H1 (cell line): Measurements from ENCODE around the gene KCTD20. TPM values are rescaled to one million over a fixed set of nuclear protein-coding genes. Genes with fewer than 3 reads are reported as not detected.

Experiments used
- CTCF ChIA-PET: fragments of 300-600 bp; sonication (Branson Sonifier 250); formaldehyde crosslinking; loops from one replicate; lab custom pipeline; 2021; ENCODE audit not compliant: partially characterized antibody; lab: Charles Lee
- POLR2A ChIA-PET: fragments of 300-600 bp; sonication (Branson Sonifier 250); formaldehyde crosslinking; loops from one replicate; lab custom pipeline; 2021; ENCODE audit warnings: inconsistent platforms; ENCODE audit not compliant: partially characterized antibody; lab: Charles Lee
- DNase-seq, 2 experiments: peaks; one replicate each; pipeline versions ENCODE4 v3.0.0 to v3.0.0-alpha.2; 2010 to 2022; ENCODE audit warnings: low spot score in 2 of 2, low read depth in 1 of 2, mixed read lengths in 1 of 2
- FAIRE-seq: peaks from 2 replicates; lab custom pipeline; 2011; peaks lifted over from hg19 to GRCh38; lab: Jason Lieb, UNC
- H2AFZ ChIP-seq: 2 replicates; pipeline ENCODE4 v1.8.1; 2012; ENCODE audit warnings: low read length, inconsistent platforms
- H2AK5ac ChIP-seq: 2 replicates; pipeline ENCODE4 v1.6.1; 2013; ENCODE audit warnings: low read depth, low read length
- H2BK120ac ChIP-seq: replicated peaks from 2 replicates; pipeline ENCODE3; 2013; ENCODE audit warnings: low read depth, low read length, inconsistent platforms
- H2BK12ac ChIP-seq: 2 replicates; pipeline ENCODE4 v1.6.1; 2013; ENCODE audit warnings: low read depth, low read length
- H2BK15ac ChIP-seq: 2 replicates; pipeline ENCODE4 v1.6.1; 2013; ENCODE audit warnings: low read length
- H2BK20ac ChIP-seq: 2 replicates; pipeline ENCODE4 v1.6.1; 2013; ENCODE audit warnings: low read length
- H2BK5ac ChIP-seq: 2 replicates; pipeline ENCODE4 v1.6.1; 2013; ENCODE audit warnings: low read depth, low read length
- H3K14ac ChIP-seq: 2 replicates; pipeline ENCODE4 v1.6.1; 2013; ENCODE audit warnings: inconsistent platforms; ENCODE audit not compliant: insufficient read length
- H3K18ac ChIP-seq: 2 replicates; pipeline ENCODE4 v1.6.1; 2013; ENCODE audit warnings: low read length; ENCODE audit errors: extremely low read depth
- H3K23ac ChIP-seq: 2 replicates; pipeline ENCODE4 v1.6.1; 2013; ENCODE audit warnings: inconsistent platforms; ENCODE audit not compliant: insufficient read length
- H3K23me2 ChIP-seq: 2 replicates; pipeline ENCODE4 v1.6.1; 2013; ENCODE audit warnings: low read depth, low read length
- H3K27ac ChIP-seq: 2 replicates; pipeline ENCODE4 v1.6.1; 2011; ENCODE audit warnings: low read depth, low read length, inconsistent platforms
- H3K27me3 ChIP-seq, 4 experiments: replicated peaks in 1 of 4; 1 replicate in 1 of 4; 2 replicates in 3 of 4; pipeline versions ENCODE4 v1.6.1 to v1.8.1; 2011 to 2013; ENCODE audit warnings: low read length in 3 of 4, mild to moderate bottlenecking in 3 of 4, inconsistent platforms in 2 of 4, mixed read lengths in 2 of 4, moderate library complexity in 1 of 4; ENCODE audit not compliant: control insufficient read depth in 3 of 4, insufficient read depth in 3 of 4; ENCODE audit errors: extremely low read depth in 1 of 4
- H3K36me3 ChIP-seq, 4 experiments: 2 replicates each; pipeline versions ENCODE4 v1.6.1 to v1.8.1; 2011 to 2013; ENCODE audit warnings: mild to moderate bottlenecking in 4 of 4, low read length in 3 of 4, moderate library complexity in 2 of 4, control low read depth in 1 of 4, inconsistent platforms in 1 of 4; ENCODE audit not compliant: insufficient read depth in 4 of 4, control insufficient read depth in 2 of 4
- H3K4ac ChIP-seq: replicated peaks from 2 replicates; pipeline ENCODE3; 2013; ENCODE audit warnings: low read length, low read depth, mixed read lengths, inconsistent platforms; ENCODE audit not compliant: insufficient read length
- H3K4me1 ChIP-seq, 4 experiments: replicated peaks in 1 of 4; 1 replicate in 1 of 4; 2 replicates in 3 of 4; pipeline versions ENCODE4 v1.6.1 to v1.8.1; 2011 to 2013; ENCODE audit warnings: low read length in 3 of 4, inconsistent platforms in 2 of 4, mixed read lengths in 1 of 4; ENCODE audit not compliant: insufficient read depth in 4 of 4, control insufficient read depth in 3 of 4
- H3K4me2 ChIP-seq, 2 experiments: 2 replicates each; pipeline versions ENCODE4 v1.6.1 to v1.8.1; 2011 to 2013; ENCODE audit warnings: low read depth in 2 of 2, low read length in 2 of 2, control low read depth in 1 of 2, inconsistent platforms in 1 of 2, mild to moderate bottlenecking in 1 of 2; ENCODE audit not compliant: insufficient read depth in 1 of 2
- H3K4me3 ChIP-seq, 4 experiments: fragments of 200-600, 300-600 bp in 1 of 4; sonication (generic), shearing (Covaris generic), sonication (Bioruptor Twin) in 1 of 4; 2 replicates each; pipeline versions ENCODE4 v1.5.1 to v1.8.1; 2011 to 2016; ENCODE audit warnings: low read length in 4 of 4, low read depth in 3 of 4, control low read depth in 2 of 4, inconsistent platforms in 2 of 4, mild to moderate bottlenecking in 2 of 4, mixed read lengths in 1 of 4, moderate library complexity in 1 of 4; ENCODE audit not compliant: insufficient read depth in 2 of 4; ENCODE audit errors: extremely low read depth in 1 of 4
- H3K56ac ChIP-seq: replicated peaks from 2 replicates; pipeline ENCODE3; 2013; ENCODE audit warnings: low read depth, mild to moderate bottlenecking, mixed read lengths, low read length, inconsistent platforms; ENCODE audit not compliant: insufficient read length
- H3K79me1 ChIP-seq: 2 replicates; pipeline ENCODE4 v1.6.1; 2013; ENCODE audit warnings: low read depth, low read length, control low read depth
- H3K79me2 ChIP-seq, 2 experiments: 2 replicates each; pipeline versions ENCODE4 v1.6.1 to v1.8.1; 2012 to 2013; ENCODE audit warnings: low read length in 2 of 2, mild to moderate bottlenecking in 2 of 2, inconsistent platforms in 1 of 2; ENCODE audit not compliant: insufficient read depth in 2 of 2, control insufficient read depth in 1 of 2
- H3K9ac ChIP-seq, 4 experiments: replicated peaks in 1 of 4; 1 replicate in 1 of 4; 2 replicates in 3 of 4; pipeline versions ENCODE4 v1.6.1 to v1.8.1; 2011 to 2013; ENCODE audit warnings: low read depth in 3 of 4, low read length in 3 of 4, control low read depth in 2 of 4, mild to moderate bottlenecking in 2 of 4, moderate library complexity in 2 of 4, inconsistent platforms in 1 of 4; ENCODE audit errors: extremely low read depth in 1 of 4
- H3K9me3 ChIP-seq, 2 experiments: 2 replicates each; pipeline versions ENCODE4 v1.6.1 to v1.8.1; 2012 to 2013; ENCODE audit warnings: mild to moderate bottlenecking in 2 of 2, moderate library complexity in 2 of 2, control low read depth in 1 of 2, inconsistent platforms in 1 of 2, low read depth in 1 of 2, low read length in 1 of 2, mixed read lengths in 1 of 2; ENCODE audit not compliant: insufficient read depth in 2 of 2
- H4K20me1 ChIP-seq, 2 experiments: replicated peaks in 1 of 2; 2 replicates each; pipeline versions ENCODE3 to v1.8.1; 2011 to 2013; ENCODE audit warnings: inconsistent platforms in 2 of 2, low read length in 2 of 2, mild to moderate bottlenecking in 1 of 2; ENCODE audit not compliant: insufficient read depth in 2 of 2, control insufficient read depth in 1 of 2
- H4K5ac ChIP-seq: 2 replicates; pipeline ENCODE4 v1.6.1; 2013; ENCODE audit warnings: low read length, low read depth, mixed read lengths, inconsistent platforms; ENCODE audit not compliant: insufficient read length
- H4K8ac ChIP-seq: 2 replicates; pipeline ENCODE4 v1.8.0; 2013; ENCODE audit warnings: mild to moderate bottlenecking, moderate library complexity, low read length, inconsistent platforms; ENCODE audit not compliant: insufficient read depth; ENCODE audit errors: extremely low read depth
- H4K91ac ChIP-seq: replicated peaks from 2 replicates; pipeline ENCODE3; 2013; ENCODE audit warnings: low read length, mixed read lengths, inconsistent platforms; ENCODE audit not compliant: insufficient read length
- CTBP2 ChIP-seq: IDR thresholded peaks from 2 replicates; pipeline ENCODE4 v1.7.0; 2011; ENCODE audit warnings: borderline replicate concordance, mild to moderate bottlenecking, moderate library complexity, mixed read lengths, low read length; ENCODE audit not compliant: insufficient read depth, insufficient read length
- EZH2 ChIP-seq: fragments of 200-600 bp; sonication (generic); IDR thresholded peaks from 2 replicates; pipeline ENCODE4 v1.7.1; 2012; ENCODE audit warnings: low read depth, mild to moderate bottlenecking, moderate library complexity, low read length, inconsistent platforms; ENCODE audit not compliant: severe bottlenecking
- GABPA ChIP-seq: IDR thresholded peaks from 2 replicates; pipeline ENCODE4 v1.6.1; 2011; ENCODE audit warnings: mild to moderate bottlenecking, low read length, moderate library complexity, borderline replicate concordance; ENCODE audit not compliant: insufficient read depth
- PHF8 ChIP-seq: fragments of 200-600 bp; sonication (generic); conservative IDR thresholded peaks from 2 replicates; pipeline ENCODE4 v1.7.1; 2012; ENCODE audit warnings: low read depth, mild to moderate bottlenecking, inconsistent platforms, low read length, moderate library complexity
- POLR2A ChIP-seq, 2 experiments: IDR thresholded peaks; 1 replicate in 1 of 2; 2 replicates in 1 of 2; pipeline ENCODE4 v1.6.1; 2011; ENCODE audit warnings: low read depth in 2 of 2, low read length in 2 of 2, mild to moderate bottlenecking in 2 of 2; ENCODE audit errors: control extremely low read depth in 1 of 2
- POU5F1 ChIP-seq: IDR thresholded peaks from 2 replicates; pipeline ENCODE4 v1.6.1; 2011; ENCODE audit warnings: low read depth, mild to moderate bottlenecking, low read length, moderate library complexity
- RNF2 ChIP-seq: fragments of 200-900, 300-1000 bp; sonication (generic); IDR thresholded peaks from 2 replicates; pipeline ENCODE4 v1.7.1; 2016; ENCODE audit warnings: borderline replicate concordance, low read depth, mild to moderate bottlenecking, antibody characterized with exemption, low read length; ENCODE audit not compliant: poor library complexity, severe bottlenecking; ENCODE audit errors: missing control alignments
- SIN3A ChIP-seq, 2 experiments: IDR thresholded peaks in 1 of 2; conservative IDR thresholded peaks in 1 of 2; 2 replicates each; pipeline ENCODE4 v1.6.1; 2011 to 2012; ENCODE audit warnings: low read length in 2 of 2, improper control_type of control experiment in 1 of 2, low read depth in 1 of 2, mild to moderate bottlenecking in 1 of 2
- SIRT6 ChIP-seq: IDR thresholded peaks from one replicate; pipeline ENCODE4 v1.7.1; 2012; ENCODE audit warnings: low read length, inconsistent platforms
- SIX5 ChIP-seq: IDR thresholded peaks from 2 replicates; pipeline ENCODE4 v1.6.1; 2011; ENCODE audit warnings: mild to moderate bottlenecking, low read depth, low read length
- SRF ChIP-seq: IDR thresholded peaks from 2 replicates; pipeline ENCODE4 v1.6.1; 2011; ENCODE audit warnings: mild to moderate bottlenecking, low read depth, low read length, moderate library complexity
- TBP ChIP-seq: IDR thresholded peaks from 2 replicates; pipeline ENCODE4 v1.6.1; 2011; ENCODE audit warnings: low read depth, low read length, improper control_type of control experiment
- WGBS, 2 experiments: shearing (Covaris generic) in 1 of 2; methylation state at CpG; one replicate each; pipeline versions ENCODE4 v1.1.6 to v1.1.7; 2013 to 2015; ENCODE audit warnings: low lambda C conversion rate in 2 of 2, mixed read lengths in 2 of 2, inconsistent platforms in 1 of 2, low coverage in 1 of 2, missing lambda C conversion rate in 1 of 2; ENCODE audit not compliant: insufficient replicate concordance in 2 of 2, insufficient coverage in 1 of 2, insufficient read length in 1 of 2; ENCODE audit errors: extremely low coverage in 1 of 2, missing lambda C conversion rate in 1 of 2; 5-methylcytosine and 5-hydroxymethylcytosine counted together
- polyA plus RNA-seq, 7 experiments: library from polyadenylated mRNA; depleted of rRNA in 3 of 7; stranded (reverse) in 5 of 7; unstranded in 2 of 7; fragments of >200 nt in 5 of 7; fragments of 200-250 nt in 2 of 7; gene quantifications; 1 replicate in 5 of 7; 2 replicates in 1 of 7; 4 replicates in 1 of 7; pipeline versions ENCODE4 v1.2.1 to v1.2.3, GENCODE V29; 2011 to 2013; ENCODE audit warnings: missing spikeins in 2 of 7, mixed read lengths in 2 of 7
- total RNA-seq: library from RNA; stranded (reverse); fragmentation: NEBNext Ultra II Directional; extraction: Animal tissue kit (Norgen Biotek cat#: 25700); gene quantifications from 2 replicates; pipeline ENCODE4 v1.2.1, GENCODE V29; 2021
- TF ChIP-seq, protein P1 (sequence below): IDR thresholded peaks from 2 replicates; pipeline ENCODE4 v1.6.1; 2012; ENCODE audit warnings: inconsistent platforms

KCTD20 gene
- total and polyA plus RNA-seq, 2 of the 8 experiments (the other 6 are each of a cell fraction or from before 2014, with no cell fraction given): 10.1 to 26.2 TPM

DNA sequence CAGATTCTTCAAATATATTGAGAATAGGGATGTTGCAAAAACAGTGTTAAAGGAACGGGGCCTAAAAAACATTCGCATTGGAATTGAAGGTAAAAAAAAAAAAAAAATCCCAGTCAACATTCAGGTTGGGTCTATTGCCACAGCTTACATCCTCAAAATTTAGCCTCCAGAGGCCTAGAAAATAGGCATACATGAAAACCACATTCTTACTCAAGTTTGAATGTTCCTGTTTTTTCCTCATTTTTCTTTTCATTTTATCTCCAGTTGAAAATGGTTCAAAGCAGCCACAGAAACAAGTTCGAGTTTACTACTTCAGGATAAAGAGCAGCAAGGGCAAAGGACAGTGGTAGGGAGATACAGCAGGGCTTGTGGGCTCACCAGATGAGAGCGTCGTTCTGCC, 41.9 kb downstream of the KCTD20 start:
- Histone ChIP-seq H4K20me1 (no peaks in the 10 kb centered on the region), H4K5ac (no peak overlapping the region), H3K14ac (no peak overlapping the region), H3K79me1 (no peaks in the 10 kb centered on the region), H3K9me3 (no peaks in the 10 kb centered on the region), H2AFZ (no peak overlapping the region), H3K18ac (no peak overlapping the region), H2BK15ac (no peak overlapping the region), H3K23ac (no peak overlapping the region), H2BK20ac (no peak overlapping the region), H2BK120ac (no peak overlapping the region), H3K9ac (no peak overlapping the region), H2BK5ac (no peak overlapping the region), H3K4me2 (no peak overlapping the region), H2AK5ac (no peak overlapping the region), H3K56ac (no peak overlapping the region), H4K91ac (no peak overlapping the region), H3K27me3 (no peaks in the 10 kb centered on the region), H3K4me3 (no peak overlapping the region), H3K23me2 (no peaks in the 10 kb centered on the region), H3K27ac (no peak overlapping the region), H4K8ac (no peak overlapping the region), H2BK12ac (no peak overlapping the region), H3K36me3 (peaks cover 3 to 33% (median 13%) of the 10 kb centered on the region in 4 experiments; a peak in 5 of 8 replicates), H3K4me1 (no peaks in the 10 kb centered on the region), H3K4ac (no peak overlapping the region), H3K79me2 (no peaks in the 10 kb centered on the region)
- 95% methylated on average over 5 of the region's 5 CpGs; no CpG with 5 or more reads in 1 of the 2 experiments for WGBS, 2 experiments
- CTCF ChIA-PET: interaction anchor here (1.3 kb wide), 1 partner anchor 41 kb away, joined by 3 read pairs; no protein-coding TSS in a partner anchor
- no peak for FAIRE-seq
- POLR2A ChIA-PET: interaction anchor here (2.4 kb wide), 1 partner anchor 113 kb away, joined by 7 read pairs; no protein-coding TSS in a partner anchor
- DNase-seq: no peak
- TF ChIP-seq TBP (no peak), SRF (no peak), EZH2 (no peak), POLR2A (IDR thresholded peaks at IDR 0.05; ENCODE audit: control extremely low read depth in 1 of 2, low read depth in 2 of 2, low read length in 2 of 2) (no peak), RNF2 (no peak), CTBP2 (no peak), GABPA (no peak), SIRT6 (no peak), POU5F1 (no peak), PHF8 (no peak), SIX5 (no peak), SIN3A (conservative IDR thresholded peaks at IDR 0.05 in 1 of 2, IDR thresholded peaks at IDR 0.05 in 1 of 2; ENCODE audit: low read depth in 1 of 2, low read length in 2 of 2) (no peak)
- TF ChIP-seq, protein P1, sequence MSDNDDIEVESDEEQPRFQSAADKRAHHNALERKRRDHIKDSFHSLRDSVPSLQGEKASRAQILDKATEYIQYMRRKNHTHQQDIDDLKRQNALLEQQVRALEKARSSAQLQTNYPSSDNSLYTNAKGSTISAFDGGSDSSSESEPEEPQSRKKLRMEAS: no peak
